GM21786 (cell line): ENCODE measurements around the gene ZNF225.
"Not testable (repeated sequence)": the region's sequence is repeated elsewhere in the genome, so short reads cannot be mapped to it uniquely, and the experiment has no call there.

Experiments used
- ATAC-seq: cut with Tn5 transposase; IDR thresholded peaks from one replicate; pipeline ENCODE4 v1.9.1; 2021; ENCODE audit not compliant: unreplicated experiment

The ZNF225 gene

GRCh38 chr19:44156475-44156874, 43.3 kb downstream of the ZNF225 start:
- no peak for ATAC-seq

- ATAC-seq, result no peak
Observed at GRCh38 chr19:44163789-44164188, 50.6 kb downstream of the ZNF225 start.

DNA sequence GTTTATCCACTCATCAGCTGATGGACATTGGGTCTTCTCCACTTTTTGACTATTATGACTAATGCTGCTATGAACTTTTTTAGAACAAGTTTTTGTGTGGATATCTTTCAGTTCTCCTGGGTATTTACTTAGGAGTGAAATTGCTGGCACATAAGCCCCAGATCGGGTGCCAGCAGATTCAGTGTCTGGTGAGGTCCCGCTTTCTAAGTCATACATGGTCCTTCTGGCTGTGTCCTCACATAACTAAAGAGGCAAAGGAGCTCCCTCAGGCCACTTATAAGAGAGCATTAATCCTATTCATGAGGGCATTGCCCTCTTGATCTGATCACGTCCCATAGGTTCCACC, 51.1 kb downstream of the ZNF225 start:
- ATAC-seq, result no peak

- peak; percentile 93 for ATAC-seq
Observed at GRCh38 chr19:44164673-44165512, 51.7 kb downstream of the ZNF225 start, which contains the start of gene ZNF226. Gene ZNF226 (plus strand): TSS chr19:44165100. CDS start chr19:44170081, 4,981 bp downstream.

DNA sequence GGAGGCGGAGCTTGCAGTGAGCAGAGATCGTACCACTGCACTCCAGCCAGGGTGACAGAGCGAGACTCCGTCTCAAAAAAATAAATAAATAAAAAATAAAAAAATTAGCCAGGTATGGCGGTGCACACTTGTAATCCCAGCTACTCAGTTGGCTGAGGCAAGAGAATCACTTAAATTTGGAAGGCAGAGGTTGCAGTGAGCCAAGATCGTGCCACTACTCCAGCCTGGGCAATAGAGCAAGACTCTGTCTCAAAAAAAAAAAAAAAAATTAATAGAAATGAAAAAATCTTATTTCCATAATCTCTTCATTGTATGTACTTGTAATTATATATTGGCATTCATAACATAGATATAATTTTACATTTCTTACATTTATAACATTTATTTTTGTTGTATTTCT, 57.5 kb downstream of the ZNF225 start:
- not testable (repeated sequence) for ATAC-seq

DNA sequence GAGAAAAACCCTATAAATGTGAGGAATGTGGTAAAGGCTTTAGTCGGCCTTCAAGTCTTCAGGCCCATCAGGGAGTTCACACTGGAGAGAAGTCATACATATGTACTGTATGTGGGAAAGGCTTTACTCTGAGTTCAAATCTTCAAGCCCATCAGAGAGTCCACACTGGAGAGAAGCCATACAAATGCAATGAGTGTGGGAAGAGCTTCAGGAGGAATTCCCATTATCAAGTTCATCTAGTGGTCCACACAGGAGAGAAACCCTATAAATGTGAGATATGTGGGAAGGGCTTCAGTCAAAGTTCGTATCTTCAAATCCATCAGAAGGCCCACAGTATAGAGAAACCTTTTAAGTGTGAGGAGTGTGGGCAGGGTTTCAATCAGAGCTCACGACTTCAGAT, 63.4 kb downstream of the ZNF225 start:
- ATAC-seq, result no peak

DNA sequence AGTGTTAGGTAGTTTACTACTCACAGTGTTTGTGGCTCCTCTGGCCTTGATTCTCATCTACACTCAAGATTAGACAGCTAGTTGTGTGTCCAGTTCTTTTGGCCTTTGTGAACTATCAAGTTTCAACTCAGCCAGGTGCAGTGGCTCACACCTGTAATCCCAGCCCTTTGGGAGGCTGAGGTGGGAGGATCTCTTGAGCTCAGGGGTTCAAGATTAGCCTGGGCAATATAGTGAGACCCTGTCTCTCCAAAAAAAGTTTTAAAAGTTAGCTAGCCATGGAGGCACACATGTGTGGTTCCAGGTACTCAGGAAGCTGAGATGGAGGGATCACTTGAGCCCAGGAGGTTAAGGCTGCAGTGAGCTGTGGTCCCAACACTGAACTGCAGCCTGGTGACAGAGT, 67.8 kb downstream of the ZNF225 start:
- no peak for ATAC-seq

DNA sequence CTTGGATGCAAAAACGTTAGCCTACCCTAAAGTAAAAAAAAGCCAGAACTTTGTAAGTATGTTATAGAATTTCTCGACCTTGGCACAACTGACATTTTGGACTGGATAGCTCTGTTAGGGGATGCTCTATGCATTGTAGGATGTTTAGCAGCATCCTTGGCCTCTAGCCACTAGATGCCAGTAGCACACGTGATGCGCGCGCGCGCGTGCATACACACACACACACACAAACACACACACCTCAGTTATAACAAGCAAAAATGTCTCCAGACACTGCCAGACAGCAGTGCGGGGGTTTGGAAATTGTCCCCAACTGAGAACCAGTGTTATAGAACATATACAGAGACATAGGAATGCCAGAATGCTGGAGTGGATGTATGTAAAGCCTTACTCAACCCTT, 68.9 kb downstream of the ZNF225 start:
- ATAC-seq, result no peak
